ENCODE results near the gene EML2. TPM values are rescaled to one million over a fixed set of nuclear protein-coding genes. Genes with fewer than 3 reads are reported as not detected.

EML2 gene
- total and polyA plus RNA-seq, 10 of the 15 experiments (the other 5 are each of a cell fraction or from before 2014, with no cell fraction given): 1.6 to 64.0 (median 27.5) TPM

DNA sequence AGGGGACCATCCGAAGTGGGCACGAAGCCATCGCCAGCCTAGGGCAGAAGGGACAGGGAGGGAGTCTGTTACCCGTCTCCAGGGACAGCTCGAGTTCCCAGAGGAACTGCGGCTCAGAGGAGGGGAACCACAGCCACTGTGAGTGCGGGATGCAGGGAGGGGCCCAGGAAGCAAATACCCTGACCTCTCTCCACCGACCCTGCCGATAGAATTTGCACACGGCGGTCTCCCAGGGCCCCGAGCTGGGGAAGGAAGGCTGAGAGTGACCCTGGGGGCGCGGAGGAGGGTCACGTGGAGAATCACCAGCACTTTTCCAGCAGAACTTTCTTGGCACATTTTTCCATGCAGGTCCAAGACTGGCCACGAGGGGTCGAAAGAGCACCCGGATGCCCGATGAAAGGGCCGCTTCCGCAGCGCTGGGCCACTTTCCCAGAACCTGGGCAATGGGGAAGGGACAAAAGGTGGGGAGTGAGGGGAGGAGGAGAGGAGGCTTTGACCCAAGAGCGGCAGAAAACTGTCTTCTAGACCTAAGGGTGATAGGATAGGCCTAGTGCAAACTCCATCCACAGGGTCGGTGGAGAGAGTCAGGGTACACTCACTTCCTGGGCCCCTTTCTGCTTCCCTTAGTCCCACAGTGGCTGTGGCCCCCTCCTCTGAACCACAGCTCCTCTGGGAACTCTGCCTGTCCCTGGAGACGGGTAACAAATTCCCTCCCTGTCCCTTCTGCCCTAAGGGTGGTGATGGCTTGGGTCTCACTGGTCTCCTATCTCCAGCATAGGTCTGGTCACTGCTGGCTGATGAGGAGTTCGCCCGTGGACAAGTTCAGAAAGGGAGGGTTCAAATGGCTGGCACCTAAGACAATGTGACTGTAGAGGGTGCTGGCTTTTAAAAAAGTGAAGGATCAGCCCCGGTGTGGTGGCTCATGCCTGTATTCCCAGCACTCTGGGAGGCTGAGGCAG lies 31.8 kb downstream of the EML2 start:
- H2AFZ ChIP-seq (ENCODE audit: control insufficient read depth, low read depth, low read length): peak overlapping the region; percentile 90
- ChIA-PET SMC1A (ENCODE audit: uncharacterized antibody, unreplicated experiment) (interaction anchor here (2.0 to 5.2 kb wide), 2 partner anchors 34 to 38 kb away, joined by 11 to 27 read pairs; no protein-coding TSS in a partner anchor), POLR2A (interaction anchor here (0.6 kb wide), 1 partner anchor 34 kb away, joined by 5 read pairs; no protein-coding TSS in a partner anchor), RAD21 (ENCODE audit: unreplicated experiment) (interaction anchor here (4.3 kb wide), 1 partner anchor 35 kb away, joined by 29 read pairs; no protein-coding TSS in a partner anchor), CTCF (interaction anchor here (1.1 to 3.5 kb wide), 6 partner anchors 14 to 140 kb away, joined by 3 to 30 read pairs (median 4); no protein-coding TSS in a partner anchor)
- H3K79me2 ChIP-seq (ENCODE audit: control insufficient read depth, insufficient read depth, low read length): no peaks in the 10 kb centered on the region
- peaks cover 0 to under 1% of the 10 kb centered on the region in 2 experiments; a peak in 2 of 4 replicates for H3K27me3 ChIP-seq (replicated peaks in 1 of 2; ENCODE audit: control insufficient read depth in 2 of 2, insufficient read depth in 2 of 2, low read length in 1 of 2)
- no TSS peak for BruUV-seq (replicated peaks)
- FAIRE-seq (peak; percentile 47), ATAC-seq (peak; percentile 80), DNase-seq (ENCODE audit: low read depth, low spot score) (no peak)
- H4K20me1 ChIP-seq (ENCODE audit: control insufficient read depth, insufficient read depth): no peaks in the 10 kb centered on the region
- intact Hi-C loops (cut with micrococcal nuclease; ENCODE audit: unreplicated experiment) (loop anchor here (1.0 kb wide), 1 partner anchor 35 kb away; no protein-coding TSS in a partner anchor), in situ Hi-C loops (cut with MboI) (no loop called here)
- H3K4me1 ChIP-seq (ENCODE audit: control insufficient read depth, insufficient read depth, low read length): peaks cover 8% of the 10 kb centered on the region
- no peak overlapping the region for H3K4me3 ChIP-seq
- H3K36me3 ChIP-seq (ENCODE audit: control insufficient read depth in 2 of 2, insufficient read depth in 2 of 2, low read length in 1 of 2): peaks cover 1 to 6% of the 10 kb centered on the region in 2 experiments; a peak in 1 of 4 replicates
- H3K9ac ChIP-seq (ENCODE audit: control insufficient read depth, insufficient read depth, low read length): peak overlapping the region; percentile 48
- peak overlapping the region; percentile 48 for H3K27ac ChIP-seq (ENCODE audit: control insufficient read depth, insufficient read depth)
- no peaks in the 10 kb centered on the region; the same call in 2 of the 3 replicates for H3K9me3 ChIP-seq (replicated peaks; ENCODE audit: control insufficient read depth, insufficient read depth, low read length)
- WGBS (ENCODE audit: insufficient coverage, insufficient replicate concordance, low lambda C conversion rate, missing lambda C conversion rate): 23% methylated on average over 28 of the region's 28 CpGs
- H3K4me2 ChIP-seq (ENCODE audit: control insufficient read depth, insufficient read depth): peak overlapping the region; percentile 82
- TF ChIP-seq, protein P1, sequence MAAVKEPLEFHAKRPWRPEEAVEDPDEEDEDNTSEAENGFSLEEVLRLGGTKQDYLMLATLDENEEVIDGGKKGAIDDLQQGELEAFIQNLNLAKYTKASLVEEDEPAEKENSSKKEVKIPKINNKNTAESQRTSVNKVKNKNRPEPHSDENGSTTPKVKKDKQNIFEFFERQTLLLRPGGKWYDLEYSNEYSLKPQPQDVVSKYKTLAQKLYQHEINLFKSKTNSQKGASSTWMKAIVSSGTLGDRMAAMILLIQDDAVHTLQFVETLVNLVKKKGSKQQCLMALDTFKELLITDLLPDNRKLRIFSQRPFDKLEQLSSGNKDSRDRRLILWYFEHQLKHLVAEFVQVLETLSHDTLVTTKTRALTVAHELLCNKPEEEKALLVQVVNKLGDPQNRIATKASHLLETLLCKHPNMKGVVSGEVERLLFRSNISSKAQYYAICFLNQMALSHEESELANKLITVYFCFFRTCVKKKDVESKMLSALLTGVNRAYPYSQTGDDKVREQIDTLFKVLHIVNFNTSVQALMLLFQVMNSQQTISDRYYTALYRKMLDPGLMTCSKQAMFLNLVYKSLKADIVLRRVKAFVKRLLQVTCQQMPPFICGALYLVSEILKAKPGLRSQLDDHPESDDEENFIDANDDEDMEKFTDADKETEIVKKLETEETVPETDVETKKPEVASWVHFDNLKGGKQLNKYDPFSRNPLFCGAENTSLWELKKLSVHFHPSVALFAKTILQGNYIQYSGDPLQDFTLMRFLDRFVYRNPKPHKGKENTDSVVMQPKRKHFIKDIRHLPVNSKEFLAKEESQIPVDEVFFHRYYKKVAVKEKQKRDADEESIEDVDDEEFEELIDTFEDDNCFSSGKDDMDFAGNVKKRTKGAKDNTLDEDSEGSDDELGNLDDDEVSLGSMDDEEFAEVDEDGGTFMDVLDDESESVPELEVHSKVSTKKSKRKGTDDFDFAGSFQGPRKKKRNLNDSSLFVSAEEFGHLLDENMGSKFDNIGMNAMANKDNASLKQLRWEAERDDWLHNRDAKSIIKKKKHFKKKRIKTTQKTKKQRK (IDR thresholded peaks at IDR 0.05; ENCODE audit: low read depth, low read length): no peak
- TF ChIP-seq MEF2A (IDR thresholded peaks at IDR 0.05; ENCODE audit: insufficient read depth, low read depth, low read length): no peak
- no peak for TF ChIP-seq KDM1A (IDR thresholded peaks at IDR 0.05; ENCODE audit: borderline replicate concordance)
- TF ChIP-seq POLR2A (IDR thresholded peaks at IDR 0.05; ENCODE audit: low read depth, low read length): no peak
- TF ChIP-seq IKZF1 (conservative IDR thresholded peaks at IDR 0.05): peak; percentile 96
- no peak for TF ChIP-seq SREBF1 (IDR thresholded peaks at IDR 0.05; ENCODE audit: low read length)
- TF ChIP-seq, protein P2, sequence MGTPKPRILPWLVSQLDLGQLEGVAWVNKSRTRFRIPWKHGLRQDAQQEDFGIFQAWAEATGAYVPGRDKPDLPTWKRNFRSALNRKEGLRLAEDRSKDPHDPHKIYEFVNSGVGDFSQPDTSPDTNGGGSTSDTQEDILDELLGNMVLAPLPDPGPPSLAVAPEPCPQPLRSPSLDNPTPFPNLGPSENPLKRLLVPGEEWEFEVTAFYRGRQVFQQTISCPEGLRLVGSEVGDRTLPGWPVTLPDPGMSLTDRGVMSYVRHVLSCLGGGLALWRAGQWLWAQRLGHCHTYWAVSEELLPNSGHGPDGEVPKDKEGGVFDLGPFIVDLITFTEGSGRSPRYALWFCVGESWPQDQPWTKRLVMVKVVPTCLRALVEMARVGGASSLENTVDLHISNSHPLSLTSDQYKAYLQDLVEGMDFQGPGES (IDR thresholded peaks at IDR 0.05): no peak
- TF ChIP-seq MTA3 (IDR thresholded peaks at IDR 0.05; ENCODE audit: borderline replicate concordance, low read length): no peak
- TF ChIP-seq NFYA (IDR thresholded peaks at IDR 0.05; ENCODE audit: borderline replicate concordance, low read depth, low read length): no peak
- TF ChIP-seq EGR1 (IDR thresholded peaks at IDR 0.05; ENCODE audit: borderline replicate concordance in 1 of 2, low read depth in 2 of 2, low read length in 2 of 2): no peak
- TF ChIP-seq, protein P3, sequence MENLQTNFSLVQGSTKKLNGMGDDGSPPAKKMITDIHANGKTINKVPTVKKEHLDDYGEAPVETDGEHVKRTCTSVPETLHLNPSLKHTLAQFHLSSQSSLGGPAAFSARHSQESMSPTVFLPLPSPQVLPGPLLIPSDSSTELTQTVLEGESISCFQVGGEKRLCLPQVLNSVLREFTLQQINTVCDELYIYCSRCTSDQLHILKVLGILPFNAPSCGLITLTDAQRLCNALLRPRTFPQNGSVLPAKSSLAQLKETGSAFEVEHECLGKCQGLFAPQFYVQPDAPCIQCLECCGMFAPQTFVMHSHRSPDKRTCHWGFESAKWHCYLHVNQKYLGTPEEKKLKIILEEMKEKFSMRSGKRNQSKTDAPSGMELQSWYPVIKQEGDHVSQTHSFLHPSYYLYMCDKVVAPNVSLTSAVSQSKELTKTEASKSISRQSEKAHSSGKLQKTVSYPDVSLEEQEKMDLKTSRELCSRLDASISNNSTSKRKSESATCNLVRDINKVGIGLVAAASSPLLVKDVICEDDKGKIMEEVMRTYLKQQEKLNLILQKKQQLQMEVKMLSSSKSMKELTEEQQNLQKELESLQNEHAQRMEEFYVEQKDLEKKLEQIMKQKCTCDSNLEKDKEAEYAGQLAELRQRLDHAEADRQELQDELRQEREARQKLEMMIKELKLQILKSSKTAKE (IDR thresholded peaks at IDR 0.05; ENCODE audit: low read depth, poor library complexity, severe bottlenecking): no peak
- TF ChIP-seq EZH2 (IDR thresholded peaks at IDR 0.05; ENCODE audit: borderline replicate concordance, control insufficient read depth, low read depth, low read length): no peak
- no peak for TF ChIP-seq ZNF217 (IDR thresholded peaks at IDR 0.05)
- TF ChIP-seq BCL11A (IDR thresholded peaks at IDR 0.05; ENCODE audit: low read depth, low read length): no peak
- TF ChIP-seq JUND (IDR thresholded peaks at IDR 0.05; ENCODE audit: low read depth, low read length): no peak

Data from GM12878 (cell line).